Measurements from ENCODE around the gene ITSN1. TPM values are rescaled to one million over a fixed set of nuclear protein-coding genes. Genes with fewer than 3 reads are reported as not detected.

Gene ITSN1
- total and polyA plus RNA-seq, 2 donors from 2014 or later = 8.1 to 42.5 TPM

GRCh38 chr21:33731447-33731846 lies 89.1 kb downstream of the ITSN1 start:
- no peaks in the 10 kb centered on the region for H3K27me3 ChIP-seq (ENCODE audit: control insufficient read depth, insufficient read depth, low read length)
- H3K36me3 ChIP-seq (ENCODE audit: control insufficient read depth in 2 of 3, insufficient read depth in 3 of 3, low read length in 3 of 3) = no peaks in the 10 kb centered on the region
- no peak overlapping the region for H3K27ac ChIP-seq (ENCODE audit: low read depth in 2 of 2, low read length in 2 of 2)
- H3K9ac ChIP-seq (ENCODE audit: low read length in 3 of 3) = no peak overlapping the region
- intact Hi-C loops (cut with DNase I) = no loop called here
- DNase-seq (no peak), FAIRE-seq (no peak)
- H3K4me1 ChIP-seq (ENCODE audit: control insufficient read depth in 2 of 3, insufficient read depth in 2 of 3, low read depth in 1 of 3, low read length in 3 of 3) = no peaks in the 10 kb centered on the region
- H3K4me3 ChIP-seq (ENCODE audit: low read length in 3 of 3) = no peak overlapping the region
- no peaks in the 10 kb centered on the region for H3K9me3 ChIP-seq (ENCODE audit: control insufficient read depth in 2 of 3, insufficient read depth in 1 of 3, low read length in 3 of 3)
- TF ChIP-seq, protein P1, sequence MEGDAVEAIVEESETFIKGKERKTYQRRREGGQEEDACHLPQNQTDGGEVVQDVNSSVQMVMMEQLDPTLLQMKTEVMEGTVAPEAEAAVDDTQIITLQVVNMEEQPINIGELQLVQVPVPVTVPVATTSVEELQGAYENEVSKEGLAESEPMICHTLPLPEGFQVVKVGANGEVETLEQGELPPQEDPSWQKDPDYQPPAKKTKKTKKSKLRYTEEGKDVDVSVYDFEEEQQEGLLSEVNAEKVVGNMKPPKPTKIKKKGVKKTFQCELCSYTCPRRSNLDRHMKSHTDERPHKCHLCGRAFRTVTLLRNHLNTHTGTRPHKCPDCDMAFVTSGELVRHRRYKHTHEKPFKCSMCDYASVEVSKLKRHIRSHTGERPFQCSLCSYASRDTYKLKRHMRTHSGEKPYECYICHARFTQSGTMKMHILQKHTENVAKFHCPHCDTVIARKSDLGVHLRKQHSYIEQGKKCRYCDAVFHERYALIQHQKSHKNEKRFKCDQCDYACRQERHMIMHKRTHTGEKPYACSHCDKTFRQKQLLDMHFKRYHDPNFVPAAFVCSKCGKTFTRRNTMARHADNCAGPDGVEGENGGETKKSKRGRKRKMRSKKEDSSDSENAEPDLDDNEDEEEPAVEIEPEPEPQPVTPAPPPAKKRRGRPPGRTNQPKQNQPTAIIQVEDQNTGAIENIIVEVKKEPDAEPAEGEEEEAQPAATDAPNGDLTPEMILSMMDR (IDR thresholded peaks at IDR 0.05; ENCODE audit: borderline replicate concordance, extremely low read depth, insufficient read depth) = no peak

DNA sequence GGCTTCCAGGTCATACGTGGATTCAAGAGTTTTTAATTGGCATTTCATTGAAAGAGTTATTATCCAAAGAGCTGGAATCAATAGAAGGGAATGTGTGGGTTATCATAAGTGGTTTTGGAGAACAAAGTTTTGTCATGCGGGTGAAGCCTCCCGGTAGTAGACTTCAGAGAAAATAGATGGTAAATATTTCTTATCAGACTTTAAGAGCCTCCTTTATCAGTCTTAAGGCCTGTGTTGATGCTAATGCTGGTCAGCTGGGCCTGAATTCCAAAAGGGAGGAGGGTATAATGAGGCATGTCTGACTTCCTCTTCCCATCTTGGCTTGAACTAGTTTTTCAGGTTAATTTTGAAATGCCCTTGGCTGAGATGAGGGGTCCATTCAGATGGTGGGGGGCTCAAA lies 89.7 kb downstream of the ITSN1 start:
- Histone ChIP-seq H3K27me3 (ENCODE audit: control insufficient read depth, insufficient read depth, low read length) (no peaks in the 10 kb centered on the region), H3K36me3 (ENCODE audit: control insufficient read depth in 2 of 3, insufficient read depth in 3 of 3, low read length in 3 of 3) (peaks cover 0 to 2% (median 0%) of the 10 kb centered on the region in 3 donors)
- no peak for FAIRE-seq

GRCh38 chr21:33733601-33734000 lies 91.3 kb downstream of the ITSN1 start:
- H3K9me3 ChIP-seq (ENCODE audit: control insufficient read depth in 2 of 3, insufficient read depth in 1 of 3, low read length in 3 of 3) = no peaks in the 10 kb centered on the region
- DNase-seq (no peak), FAIRE-seq (no peak)
- H3K9ac ChIP-seq (ENCODE audit: low read length in 3 of 3) = no peak overlapping the region
- H3K4me3 ChIP-seq (ENCODE audit: low read length in 3 of 3) = no peak overlapping the region
- H3K27me3 ChIP-seq (ENCODE audit: control insufficient read depth, insufficient read depth, low read length) = no peaks in the 10 kb centered on the region
- intact Hi-C loops (cut with DNase I) = no loop called here
- peaks cover 0 to 2% (median 0%) of the 10 kb centered on the region in 3 donors for H3K4me1 ChIP-seq (ENCODE audit: control insufficient read depth in 2 of 3, insufficient read depth in 2 of 3, low read depth in 1 of 3, low read length in 3 of 3)
- TF ChIP-seq, protein P1 (IDR thresholded peaks at IDR 0.05; ENCODE audit: borderline replicate concordance, extremely low read depth, insufficient read depth) = no peak
- peaks cover 0 to 2% (median 0%) of the 10 kb centered on the region in 3 donors for H3K36me3 ChIP-seq (ENCODE audit: control insufficient read depth in 2 of 3, insufficient read depth in 3 of 3, low read length in 3 of 3)
- no peak overlapping the region for H3K27ac ChIP-seq (ENCODE audit: low read depth in 2 of 2, low read length in 2 of 2)

More for the DNA sequence above, 89.7 kb downstream of the ITSN1 start:
- Histone ChIP-seq H3K9ac (ENCODE audit: low read length in 3 of 3) (no peak overlapping the region), H3K4me3 (ENCODE audit: low read length in 3 of 3) (no peak overlapping the region), H3K27ac (ENCODE audit: low read depth in 2 of 2, low read length in 2 of 2) (no peak overlapping the region), H3K4me1 (ENCODE audit: control insufficient read depth in 2 of 3, insufficient read depth in 2 of 3, low read depth in 1 of 3, low read length in 3 of 3) (peaks cover 0 to 2% (median 0%) of the 10 kb centered on the region in 3 donors), H3K9me3 (ENCODE audit: control insufficient read depth in 2 of 3, insufficient read depth in 1 of 3, low read length in 3 of 3) (no peaks in the 10 kb centered on the region)
- intact Hi-C loops (cut with DNase I) = no loop called here
- no peak for DNase-seq
- TF ChIP-seq, protein P1 (IDR thresholded peaks at IDR 0.05; ENCODE audit: borderline replicate concordance, extremely low read depth, insufficient read depth) = no peak

GRCh38 chr21:33734291-33734690 lies 92.0 kb downstream of the ITSN1 start:
- Histone ChIP-seq H3K9me3 (ENCODE audit: control insufficient read depth in 2 of 3, insufficient read depth in 1 of 3, low read length in 3 of 3) (no peaks in the 10 kb centered on the region), H3K9ac (ENCODE audit: low read length in 3 of 3) (no peak overlapping the region), H3K27me3 (ENCODE audit: control insufficient read depth, insufficient read depth, low read length) (no peaks in the 10 kb centered on the region), H3K27ac (ENCODE audit: low read depth in 2 of 2, low read length in 2 of 2) (no peak overlapping the region), H3K36me3 (ENCODE audit: control insufficient read depth in 2 of 3, insufficient read depth in 3 of 3, low read length in 3 of 3) (peaks cover 0 to 2% (median 0%) of the 10 kb centered on the region in 3 donors), H3K4me3 (ENCODE audit: low read length in 3 of 3) (no peak overlapping the region), H3K4me1 (ENCODE audit: control insufficient read depth in 2 of 3, insufficient read depth in 2 of 3, low read depth in 1 of 3, low read length in 3 of 3) (peaks cover 0 to 2% (median 0%) of the 10 kb centered on the region in 3 donors)
- intact Hi-C loops (cut with DNase I) = no loop called here
- DNase-seq (no peak), FAIRE-seq (no peak)
- TF ChIP-seq, protein P1 (IDR thresholded peaks at IDR 0.05; ENCODE audit: borderline replicate concordance, extremely low read depth, insufficient read depth) = no peak
